ENCODE measurements around the gene ZNF385B. TPM values are rescaled to one million over a fixed set of nuclear protein-coding genes. Genes with fewer than 3 reads are reported as not detected.
"Not testable (repeated sequence)": the region's sequence is repeated elsewhere in the genome, so short reads cannot be mapped to it uniquely, and the experiment has no call there.

The ZNF385B gene
- total RNA-seq: 1 to 10 TPM in 1 of 2 donors, under 1 TPM in 1; 0.61 to 1.2 TPM
- long read RNA-seq: 0 reads

DNA sequence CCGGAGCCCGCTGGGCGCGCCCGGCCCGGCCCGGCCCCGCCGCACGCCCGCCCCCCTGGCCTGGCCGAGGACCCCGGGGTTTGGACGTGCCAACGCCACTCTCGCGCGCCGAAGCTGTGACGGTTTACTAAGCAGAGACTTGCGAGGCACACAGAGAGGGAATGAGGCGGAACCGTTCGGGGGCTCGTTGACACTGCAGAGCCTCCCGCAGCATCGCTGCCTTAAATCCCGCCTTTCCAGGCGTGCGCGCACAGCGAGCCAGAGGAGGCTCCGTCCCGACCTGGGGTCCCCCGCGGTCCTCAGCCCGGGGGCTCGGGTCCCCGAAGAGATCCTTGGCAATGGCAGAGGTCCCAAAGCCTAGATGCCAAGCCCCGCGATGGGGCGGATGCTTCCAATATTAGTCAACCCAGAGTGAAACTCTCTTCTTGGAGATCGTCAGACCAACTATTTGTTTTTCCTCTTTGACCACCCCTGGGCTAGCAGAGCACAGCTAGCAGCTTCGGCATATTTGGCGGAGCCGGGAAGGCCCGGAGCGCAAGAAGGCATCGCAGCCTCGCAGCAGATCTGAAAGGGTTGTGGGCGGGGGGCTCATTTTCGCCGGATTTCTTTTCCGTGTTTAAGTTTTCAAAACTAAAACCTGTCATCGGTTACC, at the start of gene ZNF385B:
Gene ZNF385B (minus strand): TSS at position 197 of the 652 bp plus-strand sequence.
- ATAC-seq (no peak), DNase-seq (peak in 1 of 2 donors; percentile 23)
- intact Hi-C loops (cut with DNase I, micrococcal nuclease): no loop called here

- intact Hi-C loops (cut with DNase I, micrococcal nuclease): no loop called here
- DNase-seq (no peak), ATAC-seq (no peak)
These were observed 49.3 kb upstream of the ZNF385B start for GRCh38 chr2:179910735-179911113.

DNA sequence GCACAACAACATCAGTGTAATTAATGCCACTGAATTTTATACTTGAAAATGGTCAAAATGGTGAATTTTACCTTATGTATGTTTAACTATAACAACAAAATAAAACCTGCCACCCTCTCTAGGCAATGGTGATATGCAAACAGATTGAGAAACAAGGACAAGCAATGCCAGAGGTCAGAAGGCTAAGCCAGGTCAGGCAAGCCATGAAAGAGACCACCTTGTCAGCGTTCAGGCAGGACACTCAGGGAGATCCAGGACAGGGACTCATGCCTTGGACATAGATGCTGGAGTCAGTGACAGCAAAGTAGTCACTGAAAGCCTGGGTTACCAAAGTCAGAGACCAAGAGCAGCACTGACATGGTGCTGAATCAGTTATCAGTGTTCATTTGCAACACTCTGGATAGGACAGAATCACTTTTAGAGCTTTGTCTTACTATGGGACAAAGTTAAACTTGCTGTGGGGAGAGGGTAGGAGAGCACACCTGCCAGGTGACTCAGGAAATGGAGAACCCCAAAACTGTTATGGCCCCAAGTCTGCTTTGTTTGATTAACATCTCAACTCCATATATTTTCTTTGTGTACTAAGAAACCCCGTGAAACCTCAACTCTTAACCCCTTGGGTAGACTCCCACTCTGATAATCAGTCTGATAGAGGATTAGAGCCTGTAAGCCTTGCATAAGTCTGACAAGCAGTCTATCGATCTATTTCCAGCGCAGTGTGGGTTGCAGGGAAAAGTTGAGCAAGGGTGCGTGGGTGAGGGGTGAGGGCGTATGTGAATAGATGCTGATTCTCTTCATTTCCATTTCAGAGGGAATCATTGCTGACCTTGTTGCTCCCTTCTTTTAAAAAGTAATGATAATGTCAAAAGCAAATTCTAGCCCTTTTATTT, 48.7 kb upstream of the ZNF385B start:
- intact Hi-C loops (cut with DNase I, micrococcal nuclease): no loop called here
- DNase-seq: no peak
- no peak for ATAC-seq

DNA sequence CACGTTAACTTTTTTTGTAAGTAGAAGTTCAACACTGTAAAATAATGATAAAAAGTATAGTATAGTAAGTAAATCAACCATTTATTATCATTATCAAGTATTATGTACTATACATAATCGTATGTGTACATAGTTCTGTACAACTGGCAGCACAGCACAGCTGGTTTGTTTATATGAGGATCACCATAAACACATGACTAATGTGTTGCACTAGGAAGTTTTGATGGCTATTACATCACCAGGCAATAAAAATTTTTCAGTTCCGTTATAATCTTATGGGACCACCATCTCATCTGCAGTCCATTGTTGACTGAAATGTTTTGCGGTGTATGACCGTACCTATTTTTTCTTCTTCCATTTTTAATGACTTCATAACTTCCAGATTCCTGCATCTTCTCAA, 39.2 kb upstream of the ZNF385B start:
- DNase-seq: no peak
- intact Hi-C loops (cut with DNase I, micrococcal nuclease): no loop called here
- ATAC-seq: no peak

DNA sequence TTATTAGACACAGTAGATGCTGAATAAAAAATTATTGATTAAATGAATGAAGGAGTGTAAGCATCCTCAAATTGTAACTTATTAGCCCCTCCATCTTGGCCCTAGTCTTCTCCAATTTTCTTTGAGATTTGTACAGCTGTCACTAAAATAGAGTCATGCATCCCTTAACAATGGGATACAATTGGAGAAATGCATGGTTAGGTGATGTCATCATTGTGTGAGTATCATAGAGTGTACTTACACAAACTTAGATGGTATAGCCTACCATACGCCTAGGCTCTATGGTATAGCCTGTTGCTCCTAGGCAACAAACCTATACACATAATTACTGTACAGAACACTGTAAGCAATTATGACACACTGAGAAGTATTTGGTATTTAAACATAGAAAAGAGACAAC, 38.3 kb upstream of the ZNF385B start:
- ATAC-seq (no peak), DNase-seq (no peak)
- intact Hi-C loops (cut with DNase I, micrococcal nuclease): no loop called here

DNA sequence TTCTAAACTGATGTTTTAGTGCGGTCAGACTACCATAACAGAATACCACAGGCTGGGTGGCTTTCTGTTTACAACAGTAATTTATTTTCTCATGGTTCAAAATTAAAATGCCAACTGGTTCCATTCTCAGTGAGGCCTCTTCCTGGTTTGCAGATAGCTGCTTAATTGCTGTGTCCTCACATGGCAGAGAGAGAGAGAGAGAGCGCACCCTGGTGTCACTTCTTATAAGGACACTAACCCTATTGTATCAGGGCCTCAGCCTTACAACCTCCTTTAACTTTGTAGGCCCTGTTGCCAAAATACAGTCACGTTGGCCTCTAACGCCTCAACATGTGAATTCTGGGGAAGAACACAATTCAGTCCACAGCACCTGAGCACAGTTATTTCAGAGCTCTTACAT, 37.5 kb upstream of the ZNF385B start:
- DNase-seq (peak in 1 of 2 donors; percentile 43), ATAC-seq (peak; percentile 88)
- intact Hi-C loops (cut with DNase I, micrococcal nuclease): no loop called here

GRCh38 chr2:179893616-179894015, 32.2 kb upstream of the ZNF385B start:
- DNase-seq (no peak), ATAC-seq (no peak)
- intact Hi-C loops (cut with DNase I, micrococcal nuclease): no loop called here

- intact Hi-C loops (cut with DNase I, micrococcal nuclease): no loop called here
- ATAC-seq (peak; percentile 100), DNase-seq (peak; percentile 11 to 33)
These were observed 29.8 kb upstream of the ZNF385B start for GRCh38 chr2:179891237-179891636.

GRCh38 chr2:179890666-179891065, 29.3 kb upstream of the ZNF385B start:
- intact Hi-C loops (cut with DNase I, micrococcal nuclease): no loop called here
- DNase-seq (no peak), ATAC-seq (no peak)

DNA sequence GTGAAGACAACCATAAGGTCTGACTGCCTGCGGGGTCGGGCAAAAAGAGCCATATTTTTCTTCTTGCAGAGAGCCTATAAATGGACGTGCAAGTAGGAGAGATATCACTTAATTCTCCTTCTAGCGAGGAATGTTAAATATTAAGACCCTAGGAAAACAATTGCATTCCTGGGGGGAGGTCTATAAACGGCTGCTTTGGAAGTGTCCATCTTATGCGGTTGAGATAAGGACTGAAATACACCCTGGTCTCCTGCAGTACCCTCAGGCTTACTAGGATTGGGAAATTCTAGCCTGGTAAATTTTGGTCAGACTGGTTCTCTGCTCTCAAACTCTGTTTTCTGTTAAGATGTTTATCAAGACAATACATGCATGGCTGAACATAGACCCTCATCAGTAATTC, 27.2 kb upstream of the ZNF385B start:
- intact Hi-C loops (cut with DNase I, micrococcal nuclease); ATAC-seq; DNase-seq: not testable (repeated sequence)

- ATAC-seq: no peak
These were observed 22.8 kb upstream of the ZNF385B start for GRCh38 chr2:179884193-179884592.

DNA sequence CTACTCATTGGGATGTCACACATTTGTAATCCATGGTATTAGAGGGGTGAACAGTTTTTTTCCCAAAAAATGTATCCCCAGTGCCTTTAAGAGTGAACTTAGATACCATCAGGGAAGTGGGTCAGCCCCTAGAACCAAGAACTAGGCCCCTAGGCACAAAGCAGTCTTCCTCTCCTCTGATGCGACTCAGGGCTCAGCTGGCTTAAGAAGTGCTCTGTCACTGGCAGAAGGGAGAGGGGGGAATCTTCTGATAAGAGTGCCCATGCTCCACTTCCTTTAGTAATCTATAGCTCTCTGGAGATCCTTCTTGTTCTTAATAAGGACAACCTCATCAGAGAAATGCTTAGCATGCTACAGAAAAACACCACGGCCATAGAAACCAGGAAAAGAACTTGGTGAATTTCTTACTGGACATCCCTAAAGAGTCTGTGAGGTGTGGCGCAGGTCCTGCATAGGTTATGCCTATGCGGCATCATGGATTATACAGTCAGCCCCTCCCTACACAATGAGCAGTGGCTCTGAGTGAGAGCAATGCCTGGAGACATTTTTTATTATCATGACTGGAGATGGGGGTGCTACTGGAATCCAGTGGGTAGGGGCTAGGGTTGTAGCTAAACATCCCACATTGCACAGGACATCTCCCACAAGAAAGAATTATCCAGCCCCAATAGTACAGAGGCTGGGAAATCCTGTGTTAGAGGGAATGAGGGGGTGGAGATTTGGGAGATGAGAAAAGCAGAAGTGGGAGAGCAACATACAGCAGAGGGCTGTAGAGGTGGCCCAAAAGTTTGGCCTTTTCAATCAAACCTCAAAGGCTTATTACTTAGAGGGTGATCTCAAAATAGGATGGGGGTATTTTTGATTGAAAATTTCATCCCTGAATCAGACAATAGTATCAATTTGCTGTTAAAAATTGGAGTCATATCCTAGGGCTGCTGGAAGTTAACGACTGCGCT, 21.7 kb upstream of the ZNF385B start:
- intact Hi-C loops (cut with DNase I, micrococcal nuclease): no loop called here
- no peak for ATAC-seq
- no peak for DNase-seq

More at GRCh38 chr2:179884193-179884592, 22.8 kb upstream of the ZNF385B start:
- intact Hi-C loops (cut with DNase I, micrococcal nuclease): no loop called here
- DNase-seq: no peak

GRCh38 chr2:179877601-179878364, 16.4 kb upstream of the ZNF385B start:
- DNase-seq: no peak
- intact Hi-C loops (cut with DNase I, micrococcal nuclease): no loop called here
- ATAC-seq: no peak

- DNase-seq (no peak), ATAC-seq (no peak)
- intact Hi-C loops (cut with DNase I, micrococcal nuclease): no loop called here
These were observed 14.9 kb upstream of the ZNF385B start for GRCh38 chr2:179876266-179876665.

- intact Hi-C loops (cut with DNase I, micrococcal nuclease): no loop called here
- ATAC-seq (no peak), DNase-seq (no peak)
These were observed 14.5 kb upstream of the ZNF385B start for GRCh38 chr2:179875864-179876263.

DNA sequence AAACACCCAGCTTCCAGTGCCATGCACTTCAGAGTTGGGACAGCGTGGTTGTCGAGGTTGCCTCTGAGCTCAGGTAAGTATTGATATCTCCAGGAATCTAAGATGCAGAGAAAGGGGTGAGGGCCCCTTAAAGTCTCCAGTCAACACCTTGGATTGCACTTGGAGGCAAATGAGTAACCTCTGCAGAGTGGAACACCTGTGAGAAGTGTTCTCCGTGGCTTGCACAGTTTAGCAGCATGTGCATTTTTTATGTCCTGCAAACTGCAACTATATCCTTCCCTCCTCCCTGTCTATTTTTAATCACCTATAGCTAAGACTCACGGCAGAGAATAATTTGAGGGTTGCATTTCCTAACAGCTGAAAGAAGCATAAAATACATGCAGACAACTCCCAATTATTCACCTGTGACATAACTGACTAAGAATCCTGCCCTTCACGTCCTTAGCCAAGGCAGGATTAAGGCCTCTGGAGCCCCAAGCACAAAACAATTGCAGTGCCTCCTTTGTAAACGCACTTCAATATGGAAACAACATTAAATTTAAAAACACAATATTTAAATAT, 1.6 kb upstream of the ZNF385B start:
- ATAC-seq (no peak), DNase-seq (no peak)
- intact Hi-C loops (cut with DNase I, micrococcal nuclease): no loop called here

DNA sequence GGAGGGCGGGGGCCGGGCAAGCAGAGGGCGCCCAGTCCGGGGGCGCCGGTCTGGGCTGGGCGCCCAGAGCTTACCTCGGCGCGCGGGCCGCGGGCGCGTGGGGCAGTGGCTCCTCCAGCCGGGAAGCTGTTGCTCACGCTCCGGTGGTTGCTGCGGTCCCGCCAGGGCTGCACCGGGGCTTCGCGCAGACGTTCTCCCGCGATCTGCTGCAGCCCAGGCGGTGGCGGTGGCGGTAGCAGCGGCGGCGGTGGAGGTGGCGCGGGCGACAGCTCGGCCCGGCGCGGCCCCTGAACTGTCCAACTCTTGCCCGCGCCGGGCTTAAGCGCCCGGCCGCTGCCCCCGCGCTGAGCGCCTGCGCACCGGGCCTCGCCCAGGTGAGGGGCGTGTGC, 391 bp downstream of the ZNF385B start:
- ATAC-seq: peak; percentile 71
- DNase-seq: peak in 1 of 2 donors; percentile 9
- intact Hi-C loops (cut with DNase I, micrococcal nuclease): no loop called here
